GM18526 (cell line): ENCODE data around the gene PPCS.

ENCODE experiments used
- POLR2A ChIP-seq: IDR thresholded peaks from 3 replicates; pipeline ENCODE4 v1.6.1; 2011; ENCODE audit not compliant: insufficient read length; ENCODE audit errors: extremely low read depth

The PPCS gene

GRCh38 chr1:42480921-42481320 is 24.6 kb downstream of the PPCS start:
- TF ChIP-seq POLR2A = no peak

DNA sequence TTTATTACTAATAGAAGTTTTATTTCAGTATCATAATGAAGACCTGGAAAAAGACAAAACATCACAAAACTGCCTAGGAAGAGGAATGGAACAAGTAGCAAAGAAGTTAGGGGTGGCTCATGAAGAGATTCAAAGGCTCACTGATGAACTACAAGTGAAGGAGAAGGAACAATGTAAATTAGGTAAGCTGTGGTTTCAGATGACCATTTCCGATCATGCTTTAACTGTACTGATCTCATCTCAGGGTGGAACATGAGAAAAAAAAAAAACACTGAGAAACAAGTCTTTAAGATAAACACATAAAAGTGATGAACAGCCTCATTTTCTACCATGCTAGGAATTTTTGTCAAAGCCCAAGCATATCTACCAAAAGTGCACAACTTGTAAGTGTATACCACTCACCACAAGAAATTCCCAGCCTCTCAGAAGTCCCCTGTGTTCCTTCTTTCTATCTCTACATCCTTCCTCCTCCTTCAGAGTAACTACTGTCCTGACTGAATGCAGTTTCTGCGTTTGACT is 26.4 kb downstream of the PPCS start:
- TF ChIP-seq POLR2A = no peak

DNA sequence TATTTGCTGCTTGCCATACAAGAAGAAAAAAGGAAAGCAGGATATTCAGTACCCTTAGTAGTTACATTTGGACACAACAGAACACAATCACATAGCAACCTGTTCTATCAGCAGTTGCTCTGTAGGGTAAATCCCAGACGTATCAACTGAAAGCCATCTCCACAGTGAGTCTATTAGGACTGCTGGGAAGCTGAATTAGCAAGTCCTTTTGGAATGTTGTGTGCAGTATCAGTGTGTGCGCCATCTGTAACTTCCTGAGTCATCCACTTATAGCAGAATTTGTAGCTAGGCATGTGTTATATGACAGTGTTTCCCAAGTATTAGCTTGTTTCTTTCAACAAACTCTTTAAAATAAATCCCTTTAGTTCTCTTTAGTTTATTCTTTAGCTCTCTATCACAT is 28.0 kb downstream of the PPCS start:
- no peak for TF ChIP-seq POLR2A

DNA sequence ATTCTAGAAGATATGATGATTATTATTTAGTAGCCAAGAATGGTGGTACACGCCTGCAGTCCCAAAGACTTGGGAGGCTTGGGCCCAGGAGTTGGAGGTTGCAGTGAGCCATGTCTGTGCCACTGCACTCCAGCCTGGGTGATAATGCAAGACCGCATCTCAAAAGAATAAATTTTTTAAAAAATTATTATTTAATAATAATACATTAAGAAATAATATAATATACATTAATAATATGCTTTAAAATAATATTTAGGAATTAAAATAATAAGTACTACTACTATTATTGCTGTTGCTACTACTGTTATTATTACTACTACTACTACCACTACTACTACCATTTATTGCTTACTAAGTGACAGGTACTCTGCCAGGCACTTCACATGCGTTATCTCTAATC is 33.9 kb downstream of the PPCS start:
- no peak for TF ChIP-seq POLR2A

- TF ChIP-seq POLR2A = no peak
Observed at GRCh38 chr1:42504535-42505128, 48.3 kb downstream of the PPCS start.

GRCh38 chr1:42506576-42506975 is 50.2 kb downstream of the PPCS start:
- TF ChIP-seq POLR2A = no peak
